Esophagus mucosa (tissue), 1 donor: Measurements from ENCODE around the gene RAPGEF2. TPM values are rescaled to one million over a fixed set of nuclear protein-coding genes. Genes with fewer than 3 reads are reported as not detected.
"Not testable (repeated sequence)": the region's sequence is repeated elsewhere in the genome, so short reads cannot be mapped to it uniquely, and the experiment has no call there.

Experiments
- ATAC-seq: fragments of 200-7000 bp; cut with Tn5 transposase; one replicate; pipeline ENCODE4 v1.9.1; 2020
- total RNA-seq: library from RNA; stranded (reverse); gene quantifications from one replicate; pipeline ENCODE4 v1.2.4, GENCODE V29; 2023
- donor health status: DM: yes; HTN: yes; CAD: no.

RAPGEF2 gene
- total RNA-seq, 1 donor from 2014 or later: 8.4 TPM

DNA sequence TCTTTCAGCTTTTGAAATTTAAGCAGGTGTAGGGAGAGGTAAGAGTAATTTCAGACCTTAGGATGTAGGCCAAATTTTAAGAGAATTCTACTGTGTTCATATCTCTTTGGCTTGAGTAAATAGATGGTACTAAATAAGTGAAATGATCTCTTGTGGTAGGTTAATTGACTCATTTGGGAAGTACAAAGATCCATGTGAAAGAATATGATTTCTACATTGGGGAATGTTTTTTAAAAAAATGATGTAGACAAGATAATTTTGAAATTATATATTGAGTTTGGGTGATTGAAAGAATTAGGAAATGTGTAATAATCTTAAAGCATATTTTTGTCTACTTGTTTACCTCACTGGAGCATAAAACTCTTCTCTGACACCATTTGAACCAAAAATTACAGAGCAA is 35.6 kb downstream of the RAPGEF2 start:
- no peak for ATAC-seq

DNA sequence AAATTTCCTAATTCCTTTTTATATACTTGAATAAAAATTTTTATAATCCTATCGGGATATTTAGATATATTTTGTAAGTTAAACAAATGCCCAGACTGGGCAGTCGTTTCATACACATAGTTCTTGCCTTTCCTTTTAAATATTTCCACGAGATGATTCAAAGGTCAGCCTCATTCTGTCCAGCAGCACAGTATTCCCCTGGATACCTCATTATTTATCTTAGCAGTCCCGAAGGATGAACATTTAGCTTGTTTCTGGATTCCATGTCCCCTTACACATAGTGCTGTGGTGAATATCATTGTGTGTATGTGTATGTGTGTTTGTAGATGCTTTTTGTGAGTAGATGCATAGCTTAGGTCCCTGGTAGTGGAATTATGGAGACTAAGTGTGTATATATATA is 38.3 kb downstream of the RAPGEF2 start:
- no peak for ATAC-seq

DNA sequence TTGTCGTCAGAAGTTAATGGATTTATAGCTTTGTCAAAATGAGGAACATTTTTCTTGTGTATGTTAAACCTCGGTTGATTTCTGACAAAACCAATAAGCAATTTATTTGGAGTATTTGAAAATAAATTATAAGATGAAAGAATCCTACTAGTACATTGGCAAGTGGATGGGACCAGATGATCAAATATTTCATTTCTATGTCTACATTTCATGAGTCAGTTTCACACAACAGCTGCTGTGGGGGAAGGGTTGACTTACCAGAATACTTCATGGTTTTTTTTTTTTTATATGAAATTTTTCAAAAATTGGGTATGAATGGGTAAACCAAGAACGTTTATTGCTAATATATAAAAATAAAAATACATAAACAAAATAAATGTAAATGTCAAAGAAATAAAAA is 39.4 kb downstream of the RAPGEF2 start:
- no peak for ATAC-seq

DNA sequence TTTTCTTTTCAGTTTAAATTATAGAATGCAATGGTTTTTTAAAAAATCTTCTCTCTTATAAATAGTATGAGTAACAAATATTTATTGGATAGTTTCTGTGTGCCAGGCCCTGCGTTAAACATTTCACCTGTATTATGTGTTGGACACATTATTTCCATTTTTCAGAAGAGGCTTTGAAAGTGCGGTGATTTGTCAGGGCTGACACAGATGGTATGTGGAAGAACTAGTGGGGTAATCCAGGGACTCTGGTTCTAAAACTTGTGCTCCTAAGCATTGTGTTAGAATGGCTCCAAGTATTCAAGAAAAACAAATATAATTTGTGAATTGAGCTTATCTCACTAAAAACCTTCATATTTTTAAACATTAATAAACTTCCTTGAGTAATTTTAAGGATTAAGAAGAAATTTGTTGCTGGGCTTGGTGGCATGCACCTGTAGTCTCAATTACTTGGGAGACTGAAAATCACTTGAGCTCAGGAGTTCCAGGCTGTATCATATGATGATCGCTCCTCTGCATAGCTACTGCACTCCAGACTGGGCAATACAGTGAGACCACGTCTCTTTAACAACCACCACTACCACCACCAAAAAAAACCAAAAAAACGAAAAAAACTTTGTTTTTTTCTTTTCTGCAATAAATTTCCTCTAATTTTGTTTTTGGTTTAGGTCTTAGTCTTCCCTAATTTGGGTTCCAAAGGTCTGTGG is 40.0 kb downstream of the RAPGEF2 start:
- no peak for ATAC-seq

DNA sequence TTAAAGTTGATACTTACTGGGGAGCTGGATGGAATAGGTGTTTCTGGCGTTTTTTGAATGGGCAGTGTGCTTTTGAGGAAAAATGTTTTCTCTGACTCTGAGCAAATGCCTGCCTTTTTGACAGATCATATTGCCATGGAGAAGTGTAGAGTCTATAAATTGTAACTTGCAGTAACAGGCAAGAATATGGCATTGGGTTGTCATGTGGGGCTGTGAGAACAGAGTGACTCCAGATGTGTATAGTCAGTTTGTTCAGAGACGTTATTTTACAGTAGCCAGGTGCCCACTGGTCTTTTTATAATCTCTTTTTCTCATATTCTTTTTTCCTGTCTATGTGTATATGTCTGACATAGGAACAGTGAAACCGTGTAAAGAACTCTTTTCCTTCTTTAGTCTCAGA is 40.8 kb downstream of the RAPGEF2 start:
- no peak for ATAC-seq

DNA sequence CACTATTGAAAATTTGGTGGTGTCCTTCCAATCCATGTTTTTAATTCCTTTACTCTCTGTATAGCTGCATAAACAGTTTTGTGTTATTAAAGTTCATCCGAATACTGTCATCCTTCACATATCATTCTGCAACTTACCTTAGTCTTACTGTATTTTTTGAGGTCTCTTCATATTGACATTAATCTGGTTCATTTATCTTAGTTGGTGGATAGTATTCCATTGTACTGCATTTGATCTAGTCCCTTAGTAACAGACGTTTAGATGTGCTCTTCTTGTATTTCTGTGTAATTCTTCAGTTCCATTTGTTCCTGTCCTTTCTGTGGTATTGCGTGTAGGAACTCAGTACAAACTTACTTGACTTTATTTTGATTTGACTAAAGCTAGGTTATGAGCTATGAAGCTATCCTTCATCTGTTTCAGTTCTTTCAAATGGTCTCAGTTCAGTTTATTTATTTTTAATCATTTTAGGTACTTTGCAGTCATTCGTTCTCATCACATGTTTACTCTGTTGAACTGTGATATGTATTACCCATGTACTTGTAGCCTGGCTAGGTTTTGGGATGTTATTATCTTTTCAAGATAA is 41.3 kb downstream of the RAPGEF2 start:
- no peak for ATAC-seq

DNA sequence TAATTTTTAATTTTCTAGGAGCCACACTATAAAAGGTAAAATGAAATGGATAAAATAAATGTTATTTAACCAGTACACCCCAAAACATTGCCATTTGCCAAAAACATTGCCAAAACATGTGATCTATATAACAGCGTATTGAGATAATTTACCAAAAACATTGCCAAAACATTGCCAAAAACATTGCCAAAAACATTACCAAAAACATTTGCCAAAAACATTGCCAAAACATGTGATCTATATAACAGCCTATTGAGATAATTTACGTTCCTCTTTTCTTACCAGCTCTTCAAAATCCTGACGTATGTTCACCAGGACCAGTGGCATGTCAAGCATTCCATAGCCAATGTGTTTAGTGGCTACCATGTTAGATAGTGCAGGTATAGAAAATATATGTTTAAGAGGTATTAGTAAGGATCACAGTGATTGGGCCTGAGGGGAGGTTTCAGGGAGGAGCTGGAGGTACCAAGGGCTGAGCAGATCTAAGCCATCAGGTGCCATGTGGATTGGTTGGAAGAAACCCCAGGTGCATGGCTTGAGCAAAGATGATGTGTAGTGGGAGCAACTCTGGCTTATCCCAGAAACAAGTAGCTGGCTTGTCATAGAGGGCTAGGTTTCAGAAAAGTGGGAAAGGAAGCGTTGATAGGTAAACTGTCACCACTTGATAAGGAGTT is 42.6 kb downstream of the RAPGEF2 start:
- no peak for ATAC-seq

DNA sequence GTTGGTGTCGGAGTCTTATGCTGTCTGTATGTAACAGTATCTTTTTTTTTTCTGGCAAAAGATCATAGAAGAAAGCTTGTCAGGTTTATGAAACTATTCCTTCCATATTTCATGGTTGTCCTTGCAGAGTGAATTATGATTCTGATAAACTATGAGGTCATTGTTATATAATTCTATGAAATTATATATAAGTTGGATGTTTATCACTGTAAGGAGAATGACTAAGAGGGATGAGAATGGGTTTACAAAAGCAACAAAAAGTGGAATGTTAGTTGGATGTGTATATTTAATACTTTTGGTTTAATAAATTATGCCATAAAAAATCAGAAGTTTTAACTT is 43.1 kb downstream of the RAPGEF2 start:
- no peak for ATAC-seq

DNA sequence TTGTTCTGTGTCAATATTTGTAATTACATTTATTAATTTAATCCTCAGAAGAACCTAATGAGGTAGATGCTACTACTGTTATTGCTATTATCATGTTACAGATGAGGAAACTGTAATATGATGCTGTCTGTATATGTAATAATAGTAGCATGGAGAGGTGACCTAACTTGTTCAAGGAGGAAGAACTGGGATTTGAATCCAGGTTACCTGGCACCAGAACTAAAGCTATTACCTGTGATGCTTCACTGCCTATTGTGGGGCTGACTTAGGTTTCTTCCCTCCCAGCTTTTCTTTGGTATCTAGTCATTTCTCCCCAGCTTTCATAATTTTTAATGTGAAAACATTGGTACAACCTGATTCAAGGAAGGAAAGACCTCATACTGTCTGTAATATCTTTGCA is 43.6 kb downstream of the RAPGEF2 start:
- no peak for ATAC-seq

DNA sequence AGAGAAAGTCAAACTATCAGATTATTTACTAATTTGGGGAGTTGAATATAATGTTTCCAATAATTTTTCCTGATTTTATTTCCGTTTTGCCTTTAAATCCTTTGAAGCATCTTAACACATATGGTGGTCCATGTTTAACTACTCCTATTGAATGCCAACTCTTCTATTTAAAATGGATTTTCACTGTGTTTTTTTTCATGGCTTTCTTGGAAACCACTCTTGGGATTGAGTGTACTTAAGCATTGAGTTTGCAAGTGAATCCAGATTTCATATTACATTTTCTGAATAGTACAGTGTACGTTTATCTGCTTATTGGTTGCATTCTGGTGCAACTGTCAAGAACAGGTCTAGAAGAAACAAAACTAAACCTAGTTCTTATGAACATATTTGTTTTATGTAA is 45.6 kb downstream of the RAPGEF2 start:
- no peak for ATAC-seq

DNA sequence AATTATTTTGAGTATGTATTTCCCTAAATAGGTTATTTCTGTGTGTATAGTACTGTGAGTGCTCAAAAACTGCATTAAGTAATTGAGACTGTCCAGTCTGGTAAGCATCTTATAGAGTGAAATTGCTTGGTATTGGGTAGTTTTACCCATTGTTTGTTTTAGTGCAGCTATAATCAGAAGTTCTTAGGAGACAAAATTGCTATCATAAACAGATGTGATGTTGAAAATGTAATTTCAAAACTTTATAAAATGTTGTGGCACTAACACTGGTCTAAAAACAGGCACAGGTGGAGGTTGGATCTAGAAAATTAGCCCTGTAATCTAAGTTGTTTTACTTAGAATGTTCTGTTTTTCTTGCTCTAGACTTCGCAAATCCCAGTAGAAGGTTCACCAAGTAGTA is 46.8 kb downstream of the RAPGEF2 start:
- ATAC-seq: no peak

DNA sequence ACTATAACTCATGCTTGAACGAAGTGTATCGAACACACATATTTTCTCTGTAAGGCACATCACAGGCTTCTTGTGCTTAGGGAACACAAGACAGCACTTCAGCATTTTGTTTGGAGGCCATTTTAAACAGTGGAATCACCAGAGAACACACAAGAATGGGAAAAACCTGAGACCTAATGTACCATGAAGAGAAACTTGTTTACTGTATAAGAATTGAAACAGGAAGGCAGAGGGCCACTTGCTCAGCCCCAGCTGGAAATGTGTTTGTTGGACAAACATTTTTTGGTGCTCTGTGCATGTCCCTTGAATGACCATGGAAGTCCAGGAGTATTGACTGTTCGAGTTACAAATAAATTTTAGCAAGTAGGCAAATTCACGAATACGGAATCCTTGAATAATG is 47.5 kb downstream of the RAPGEF2 start:
- no peak for ATAC-seq

DNA sequence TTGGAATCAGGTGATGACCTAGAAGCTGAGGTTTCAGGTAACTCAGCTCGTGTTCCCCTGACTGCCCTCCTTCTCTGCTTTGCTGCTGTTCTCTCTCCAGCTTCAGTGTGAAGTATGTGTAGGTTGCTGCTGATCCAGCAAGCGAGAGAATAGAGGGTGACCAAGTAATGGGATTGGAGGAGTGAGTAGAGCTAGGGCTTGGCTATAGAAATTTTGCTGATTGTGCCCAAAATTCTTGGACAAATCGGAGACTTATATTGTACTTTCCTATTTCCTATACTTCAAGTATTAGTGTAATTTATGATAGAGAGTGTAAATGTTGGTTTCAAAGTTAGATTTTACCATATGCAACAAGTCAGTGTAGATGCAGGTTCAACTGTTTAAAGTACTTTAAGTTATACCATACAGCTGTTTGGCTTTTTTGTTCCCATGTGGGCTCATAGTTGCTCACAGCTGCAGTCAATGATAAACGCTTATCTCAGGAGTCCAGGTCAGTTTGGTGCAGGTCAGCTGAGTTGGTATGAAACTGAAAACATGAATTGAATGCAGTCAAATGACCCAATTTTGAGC is 48.0 kb downstream of the RAPGEF2 start:
- ATAC-seq: no peak

DNA sequence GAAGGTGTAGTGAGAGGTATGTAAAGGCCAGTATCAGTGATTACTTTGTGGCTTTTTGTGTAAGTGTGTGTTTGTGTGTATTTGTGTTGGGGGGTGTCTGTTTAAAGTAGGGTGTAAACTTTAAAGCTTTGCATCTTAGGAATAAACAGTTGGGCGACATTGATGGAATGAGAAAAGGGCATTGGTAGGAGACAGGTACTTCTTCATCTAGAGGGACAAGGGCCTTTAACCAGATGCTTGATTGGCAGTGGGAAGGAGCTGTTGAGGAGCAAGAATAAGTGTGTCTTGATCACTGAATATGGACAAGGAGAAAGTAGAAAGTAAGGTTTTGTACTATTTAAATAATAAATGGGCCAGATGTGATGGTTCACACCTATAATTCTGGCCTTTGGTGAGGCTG is 48.8 kb downstream of the RAPGEF2 start:
- ATAC-seq: no peak

DNA sequence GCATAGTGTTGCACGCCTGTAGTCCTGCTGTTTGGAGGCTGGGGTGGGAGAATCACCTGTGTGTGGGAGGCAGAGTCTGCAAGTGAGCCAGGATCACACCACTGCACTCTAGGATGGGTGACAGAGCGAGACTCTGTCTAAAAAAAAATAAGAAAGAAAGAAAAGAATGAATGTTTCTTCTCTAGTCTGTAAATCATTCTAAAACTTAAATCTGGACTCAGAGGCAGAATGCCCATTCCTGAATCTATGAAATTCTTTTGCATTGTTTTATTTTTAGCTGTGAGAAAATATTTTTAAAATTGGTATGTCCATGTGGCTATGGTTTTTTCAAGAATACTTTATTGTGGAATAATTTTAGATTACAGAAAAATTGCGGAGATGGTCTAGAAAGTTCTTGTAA is 49.3 kb downstream of the RAPGEF2 start:
- no peak for ATAC-seq

DNA sequence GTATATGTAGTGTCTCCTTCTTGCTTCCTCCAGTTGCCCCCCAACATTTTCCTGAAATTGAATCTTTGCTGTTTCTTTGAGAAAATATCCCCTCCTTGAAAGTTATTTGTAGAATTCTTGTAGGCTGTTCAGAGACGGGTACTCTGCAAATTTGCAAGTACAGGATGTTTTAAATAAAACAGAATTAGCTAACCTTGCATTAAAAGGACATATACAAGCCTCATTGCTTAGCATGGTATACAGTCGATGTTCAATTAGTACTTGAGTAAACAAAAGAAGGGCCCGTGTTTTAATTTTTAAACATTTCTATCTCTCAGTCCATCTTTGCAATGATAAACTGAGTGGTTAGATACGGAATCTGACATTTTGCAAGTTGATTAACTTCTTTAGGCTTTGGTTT is 50.8 kb downstream of the RAPGEF2 start:
- ATAC-seq: no peak

DNA sequence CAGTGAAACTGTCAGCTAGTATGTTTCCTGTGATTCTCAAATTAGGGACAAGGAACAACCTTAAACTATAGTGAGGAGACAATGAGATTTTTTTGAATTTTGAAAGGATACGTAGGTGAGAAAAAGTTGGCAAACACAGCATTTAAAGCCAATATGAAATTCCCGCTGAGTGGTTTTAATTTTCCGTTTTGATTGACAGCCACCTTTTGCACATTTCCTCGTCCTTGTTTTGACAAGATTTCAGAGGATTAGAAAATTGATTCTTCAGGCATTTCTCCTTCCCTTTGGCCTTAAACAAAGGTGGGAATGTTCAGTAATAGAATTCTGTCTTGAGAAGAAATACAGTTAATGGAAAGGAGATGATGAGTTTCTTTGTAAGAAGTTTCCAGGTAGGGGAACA is 52.2 kb downstream of the RAPGEF2 start:
- no peak for ATAC-seq

DNA sequence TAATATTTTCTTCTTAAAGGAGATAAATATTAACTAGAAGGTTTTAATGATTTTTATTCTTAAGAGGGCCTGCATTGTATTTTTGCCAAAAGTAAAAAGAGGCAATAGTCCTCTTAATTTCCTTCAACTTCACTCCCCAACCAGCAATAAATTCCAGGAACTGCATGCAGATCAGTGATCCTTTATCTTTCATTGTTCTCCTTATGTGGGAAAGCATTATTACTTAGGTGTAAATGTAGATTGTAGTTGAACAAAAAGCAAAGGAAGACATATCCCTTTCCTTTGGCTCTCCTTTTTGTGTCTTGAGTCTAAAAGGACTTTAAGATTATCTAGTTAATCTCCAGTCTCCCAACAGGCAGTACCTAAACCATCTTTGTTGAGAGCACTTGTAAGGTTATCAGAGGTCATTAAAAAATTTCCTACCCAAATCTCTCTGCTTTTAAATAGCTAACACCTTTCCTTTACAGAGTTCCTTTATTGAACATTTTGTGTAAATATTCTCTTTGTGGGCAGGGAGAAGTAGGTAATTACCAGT is 55.3 kb downstream of the RAPGEF2 start:
- no peak for ATAC-seq

DNA sequence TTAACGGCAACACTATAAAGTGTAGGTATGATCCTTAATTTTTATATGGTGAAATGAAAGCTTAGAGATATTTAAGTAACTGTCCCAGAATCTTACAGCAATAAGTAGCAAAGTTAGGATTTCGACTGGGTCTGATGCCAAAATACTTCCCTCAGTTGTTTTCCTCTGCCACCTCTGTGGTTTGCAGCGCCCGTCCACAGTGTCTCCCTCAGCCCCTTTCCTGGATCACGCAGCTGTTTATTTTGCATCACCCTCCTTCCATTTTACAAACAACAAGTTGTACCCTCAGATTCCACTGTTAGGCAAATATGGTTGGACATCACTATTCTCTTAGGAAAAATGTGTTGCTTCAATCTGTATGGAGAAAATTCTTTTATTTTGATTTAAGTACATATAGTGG is 56.1 kb downstream of the RAPGEF2 start:
- no peak for ATAC-seq

DNA sequence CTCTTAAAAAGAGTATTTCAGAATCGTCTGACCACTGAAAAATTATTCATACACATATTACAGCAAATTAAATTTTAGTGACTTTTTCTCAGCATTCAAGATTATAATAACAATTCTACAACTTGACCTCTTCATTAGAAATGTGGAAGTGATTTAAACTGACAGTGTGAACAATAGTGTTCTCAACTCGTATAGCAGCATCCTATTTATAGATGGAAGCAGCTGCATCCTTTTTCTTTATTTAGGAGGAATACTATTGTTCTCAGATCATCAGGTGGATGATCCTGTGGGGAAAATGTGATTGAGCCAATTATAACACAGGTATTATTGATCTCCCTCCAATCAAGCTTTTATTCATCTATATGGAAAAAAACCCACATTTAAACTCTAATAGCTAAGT is 56.7 kb downstream of the RAPGEF2 start:
- no peak for ATAC-seq

DNA sequence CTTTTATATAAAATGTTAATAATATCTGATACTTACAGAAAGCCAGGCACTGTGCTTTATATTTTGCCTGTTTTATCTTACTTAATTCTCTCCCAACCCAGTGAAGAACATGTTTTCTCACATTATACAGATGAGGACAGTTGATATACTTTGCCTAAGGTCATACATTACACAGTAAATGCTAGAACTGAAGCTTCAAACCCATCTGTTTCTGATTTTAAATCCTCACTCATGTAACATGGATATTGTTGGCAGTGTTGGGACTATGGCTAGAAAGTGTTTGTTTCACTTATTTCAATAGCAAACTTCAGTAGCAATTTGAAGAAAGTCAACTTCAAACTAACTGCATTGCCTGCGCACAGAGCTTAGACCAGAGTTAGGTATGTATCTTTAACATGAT is 57.4 kb downstream of the RAPGEF2 start:
- no peak for ATAC-seq

DNA sequence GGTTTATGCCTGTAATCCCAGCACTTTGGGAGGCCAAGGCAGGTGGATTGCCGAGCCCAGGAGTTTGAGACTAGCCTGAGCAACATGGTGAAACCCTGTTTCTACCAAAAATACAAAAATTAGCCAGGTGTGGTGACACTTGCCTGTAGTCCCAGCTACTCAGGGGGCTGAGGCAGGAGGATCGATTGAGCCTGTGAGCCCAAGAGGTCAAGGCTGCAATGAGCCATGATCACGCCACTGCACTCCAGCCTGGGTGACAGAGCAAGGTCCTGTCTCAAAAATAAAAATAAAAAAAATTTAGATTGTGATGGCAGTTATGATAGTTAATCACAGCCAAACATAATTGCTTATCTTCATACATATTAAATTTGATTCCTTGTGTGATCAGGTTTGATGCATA is 58.6 kb downstream of the RAPGEF2 start:
- not testable (repeated sequence) for ATAC-seq

DNA sequence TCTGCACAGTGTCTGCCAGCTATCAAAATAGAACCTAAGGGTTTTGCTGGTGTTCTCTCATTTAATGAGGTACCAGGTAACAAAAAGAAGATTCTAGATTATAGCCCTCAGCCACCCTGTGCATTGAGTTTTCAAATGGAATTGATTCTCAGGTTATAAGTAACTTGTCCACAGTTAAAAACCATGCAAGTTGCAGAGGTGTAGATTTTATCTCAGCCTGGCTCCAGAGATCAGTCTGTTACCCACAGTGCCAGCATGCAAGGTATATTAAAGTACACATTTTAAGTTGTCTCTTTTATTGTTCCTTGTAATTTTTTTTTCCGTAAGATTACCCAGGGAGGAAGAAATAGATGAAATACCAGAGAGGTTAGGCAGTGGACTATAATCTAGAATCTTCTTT is 59.7 kb downstream of the RAPGEF2 start:
- no peak for ATAC-seq

DNA sequence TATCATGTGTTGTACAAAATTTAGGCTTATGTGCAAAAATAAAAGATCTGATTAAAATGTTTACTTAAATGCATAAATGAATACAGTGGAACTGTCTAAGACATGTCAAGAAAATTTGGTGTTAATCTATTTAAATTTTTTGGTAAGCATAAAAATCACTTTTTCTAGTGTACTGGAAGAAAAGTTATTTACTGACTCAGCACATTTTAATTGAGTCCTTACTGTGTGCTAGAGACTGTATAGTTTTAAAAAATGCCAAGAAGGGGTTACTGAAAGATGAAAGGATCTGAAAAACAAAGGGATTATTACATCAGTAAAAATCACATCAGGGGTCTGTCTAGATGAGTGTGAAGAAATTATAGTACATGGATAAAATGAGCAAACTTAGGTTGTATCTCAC is 60.6 kb downstream of the RAPGEF2 start:
- no peak for ATAC-seq
